Measurements from ENCODE around the gene ARHGAP40. TPM values are rescaled to one million over a fixed set of nuclear protein-coding genes. Genes with fewer than 3 reads are reported as not detected.

ARHGAP40 gene
- total and polyA plus RNA-seq, 2 donors (not counting 3 experiments of a cell fraction or from before 2014, with no cell fraction given) = 0.18 to 0.20 TPM

DNA sequence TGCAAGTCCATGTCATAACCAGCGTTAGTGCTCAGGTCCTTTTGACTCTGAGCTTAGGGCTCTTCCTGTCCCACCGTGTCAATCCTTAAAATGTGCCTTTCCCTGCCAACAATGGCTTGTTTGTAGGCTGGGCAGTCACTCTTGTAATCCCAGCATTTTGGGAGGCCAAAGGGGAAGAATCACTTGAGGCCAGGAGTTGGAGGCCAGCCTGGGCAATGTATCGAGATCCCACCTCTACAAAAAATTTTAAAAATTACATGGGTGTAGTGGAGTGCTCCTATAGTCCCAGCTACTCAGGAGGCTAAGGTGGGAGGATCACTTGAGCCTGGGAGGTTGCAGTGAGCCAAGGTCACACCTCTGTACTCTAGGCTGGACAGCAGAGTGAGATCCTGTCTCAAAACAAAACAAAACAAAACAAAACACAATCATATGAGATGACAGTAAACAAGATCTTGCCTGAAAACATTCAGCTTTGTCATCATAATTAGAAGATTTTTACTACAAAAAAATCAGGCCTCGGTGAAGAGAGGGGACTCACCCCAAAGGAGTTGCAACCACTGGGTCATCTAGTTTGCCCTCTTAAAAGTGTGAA lies 70.2 kb downstream of the ARHGAP40 start:
- FAIRE-seq = no peak
- intact Hi-C loops (cut with micrococcal nuclease) (no loop called here), dilution Hi-C loops (cut with MboI; ENCODE audit: extremely low pct_ligation_motif_present, low sequenced_read_pairs) (no loop called here)
- H3K9me3 ChIP-seq (replicated peaks; ENCODE audit: control insufficient read depth, insufficient read depth, low read length) = no peaks in the 10 kb centered on the region
- DNase-seq (ENCODE audit: low read depth, low spot score) = no peak
- no peak overlapping the region for H2AFZ ChIP-seq (ENCODE audit: low read depth, low read length)
- no TSS peak for BruUV-seq (replicated peaks)
- TF ChIP-seq MAX (IDR thresholded peaks at IDR 0.05; ENCODE audit: insufficient read depth, insufficient read length) = no peak
- POLR2A ChIA-PET = no interaction called here
- no peak overlapping the region for H3K4me2 ChIP-seq (ENCODE audit: insufficient read depth, low read length)
- H3K27me3 ChIP-seq (ENCODE audit: control insufficient read depth in 2 of 2, insufficient read depth in 2 of 2, low read length in 2 of 2) = peaks cover 3 to 4% of the 10 kb centered on the region in 2 experiments
- no peaks in the 10 kb centered on the region for H4K20me1 ChIP-seq (replicated peaks; ENCODE audit: control insufficient read depth, extremely low read depth, insufficient read depth, low read length)
- H3K4me3 ChIP-seq (replicated peaks in 1 of 3; ENCODE audit: insufficient read depth in 1 of 3, low read depth in 1 of 3, low read length in 3 of 3) = no peak overlapping the region
- peaks cover 11% of the 10 kb centered on the region for H3K4me1 ChIP-seq (ENCODE audit: control insufficient read depth, extremely low read depth, insufficient read depth, low read length)
- H3K27ac ChIP-seq (ENCODE audit: insufficient read depth, low read depth, low read length) = no peak overlapping the region
- no peak overlapping the region for H3K9ac ChIP-seq (replicated peaks; ENCODE audit: extremely low read depth, insufficient read depth, low read length)
- no peaks in the 10 kb centered on the region for H3K79me2 ChIP-seq (ENCODE audit: control insufficient read depth, insufficient read depth, low read length)
- CTCF ChIA-PET = interaction anchor here (1.2 to 2.3 kb wide), 2 partner anchors 13 to 28 kb away, joined by 3 to 12 read pairs; no protein-coding TSS in a partner anchor
- no peaks in the 10 kb centered on the region for H3K36me3 ChIP-seq (ENCODE audit: control insufficient read depth in 2 of 2, extremely low read depth in 1 of 2, insufficient read depth in 2 of 2, low read length in 2 of 2)
- H3K9me1 ChIP-seq (replicated peaks; ENCODE audit: control insufficient read depth, extremely low read depth, insufficient read depth, low read length) = no peaks in the 10 kb centered on the region

- dilution Hi-C loops (cut with MboI; ENCODE audit: extremely low pct_ligation_motif_present, low sequenced_read_pairs) = no loop called here
- no peak overlapping the region for H3K4me2 ChIP-seq (ENCODE audit: insufficient read depth, low read length)
- H3K27ac ChIP-seq (ENCODE audit: insufficient read depth, low read depth, low read length) = no peak overlapping the region
- ChIA-PET POLR2A (no interaction called here), CTCF (interaction anchor here (2.1 to 2.3 kb wide), 2 partner anchors 13 to 14 kb away, joined by 6 to 12 read pairs; no protein-coding TSS in a partner anchor)
- no peaks in the 10 kb centered on the region for H4K20me1 ChIP-seq (replicated peaks; ENCODE audit: control insufficient read depth, extremely low read depth, insufficient read depth, low read length)
- DNase-seq (ENCODE audit: low read depth, low spot score) (no peak), FAIRE-seq (no peak)
- peaks cover 11% of the 10 kb centered on the region for H3K4me1 ChIP-seq (ENCODE audit: control insufficient read depth, extremely low read depth, insufficient read depth, low read length)
- H3K9me1 ChIP-seq (replicated peaks; ENCODE audit: control insufficient read depth, extremely low read depth, insufficient read depth, low read length) = no peaks in the 10 kb centered on the region
- no peak overlapping the region for H3K4me3 ChIP-seq (replicated peaks in 1 of 3; ENCODE audit: insufficient read depth in 1 of 3, low read depth in 1 of 3, low read length in 3 of 3)
- H3K36me3 ChIP-seq (ENCODE audit: control insufficient read depth in 2 of 2, extremely low read depth in 1 of 2, insufficient read depth in 2 of 2, low read length in 2 of 2) = no peaks in the 10 kb centered on the region
- intact Hi-C loops (cut with micrococcal nuclease) = no loop called here
- TF ChIP-seq MYC (IDR thresholded peaks at IDR 0.05; ENCODE audit: low read depth, low read length) (no peak), MAX (IDR thresholded peaks at IDR 0.05; ENCODE audit: insufficient read depth, insufficient read length) (no peak), JUN (IDR thresholded peaks at IDR 0.05; ENCODE audit: borderline replicate concordance, insufficient read depth, insufficient read length, low read depth) (no peak), FOS (IDR thresholded peaks at IDR 0.05; ENCODE audit: borderline replicate concordance, insufficient read depth, low read length) (no peak)
- H3K27me3 ChIP-seq (ENCODE audit: control insufficient read depth in 2 of 2, insufficient read depth in 2 of 2, low read length in 2 of 2) = peaks cover 3 to 4% of the 10 kb centered on the region in 2 experiments
- BruUV-seq (replicated peaks) = no TSS peak
- H3K79me2 ChIP-seq (ENCODE audit: control insufficient read depth, insufficient read depth, low read length) = no peaks in the 10 kb centered on the region
- H3K9ac ChIP-seq (replicated peaks; ENCODE audit: extremely low read depth, insufficient read depth, low read length) = no peak overlapping the region
- H3K9me3 ChIP-seq (replicated peaks; ENCODE audit: control insufficient read depth, insufficient read depth, low read length) = no peaks in the 10 kb centered on the region
- no peak overlapping the region for H2AFZ ChIP-seq (ENCODE audit: low read depth, low read length)
Measured at GRCh38 chr20:38672504-38672903, 70.9 kb downstream of the ARHGAP40 start.

Data from endothelial cell of umbilical vein (primary cell).